ENCODE results near the gene PIAS3.

- TF ChIP-seq POLR2A (IDR thresholded peaks at IDR 0.05; ENCODE audit: low read depth, low read length) (no peak), POLR2AphosphoS5 (IDR thresholded peaks at IDR 0.05; ENCODE audit: low read depth, low read length) (no peak)
Observed at GRCh38 chr1:145893306-145894055, 34.6 kb upstream of the PIAS3 start.

Measured in GM12892 (cell line).